Gastrocnemius medialis (tissue), 4 donors: ENCODE measurements around the gene IGSF21.

Experiments used
- CTCF ChIP-seq, 5 experiments: fragments of 450-650 bp in 3 of 5; fragments of 200-600 bp in 2 of 5; sonication (generic) in 2 of 5; IDR thresholded peaks in 4 of 5; conservative IDR thresholded peaks in 1 of 5; 1 replicate in 4 of 5; 2 replicates in 1 of 5; pipeline ENCODE4 v1.5.1; 2016 to 2019; ENCODE audit warnings: antibody characterized with exemption in 5 of 5, mild to moderate bottlenecking in 3 of 5, moderate library complexity in 3 of 5
- POLR2A ChIP-seq, 2 donors: fragments of 450-650 bp; IDR thresholded peaks; one replicate each; pipeline ENCODE4 v1.6.1; 2017; ENCODE audit warnings: antibody characterized with exemption in 2 of 2, mild to moderate bottlenecking in 2 of 2, moderate library complexity in 2 of 2

DNA sequence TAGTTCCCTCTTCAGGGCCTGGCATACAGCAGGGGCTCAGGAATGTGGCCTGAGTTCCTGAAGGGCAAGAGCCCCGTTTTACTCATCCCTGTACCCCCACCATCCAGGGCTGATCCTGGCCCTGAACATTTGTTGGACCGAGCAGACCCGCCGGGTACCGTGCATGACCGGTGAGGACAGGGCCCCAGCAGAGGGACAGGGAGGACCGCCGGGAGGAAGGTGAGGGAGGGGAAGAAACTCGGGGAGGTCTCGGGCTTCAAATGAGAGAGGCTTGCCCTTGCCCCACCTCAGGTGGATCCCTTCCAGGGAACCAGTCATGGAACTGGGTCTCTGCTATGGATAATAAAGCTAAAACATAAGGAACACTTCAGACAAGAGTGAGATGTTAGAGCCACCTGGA lies 205.4 kb downstream of the IGSF21 start:
- TF ChIP-seq CTCF (IDR thresholded peaks at IDR 0.05 in 4 of 5, conservative IDR thresholded peaks at IDR 0.05 in 1 of 5): no peak
- no peak for TF ChIP-seq POLR2A (IDR thresholded peaks at IDR 0.05)
